KOPT-K1 (cell line): ENCODE measurements around the gene MFSD2A.
"Not testable (repeated sequence)": the region's sequence is repeated elsewhere in the genome, so short reads cannot be mapped to it uniquely, and the experiment has no call there.

Experiments
- H3K27ac ChIP-seq: fragments of 200-600 bp; sonication (generic); 2 replicates; pipeline ENCODE4 v1.5.1; 2016; ENCODE audit warnings: antibody characterized with exemption, mild to moderate bottlenecking, low read depth, low read length; ENCODE audit not compliant: poor library complexity, severe bottlenecking
- H3K36me3 ChIP-seq: fragments of 200-600 bp; sonication (generic); 2 replicates; pipeline ENCODE4 v1.5.1; 2017; ENCODE audit warnings: antibody characterized with exemption, mild to moderate bottlenecking, low read length, moderate library complexity; ENCODE audit not compliant: insufficient read depth
- H3K9me3 ChIP-seq: fragments of 200-600 bp; sonication (generic); 2 replicates; pipeline ENCODE4 v1.5.1; 2017; ENCODE audit warnings: antibody characterized with exemption, low read length, mild to moderate bottlenecking; ENCODE audit not compliant: insufficient read depth, poor library complexity, severe bottlenecking

MFSD2A gene

DNA sequence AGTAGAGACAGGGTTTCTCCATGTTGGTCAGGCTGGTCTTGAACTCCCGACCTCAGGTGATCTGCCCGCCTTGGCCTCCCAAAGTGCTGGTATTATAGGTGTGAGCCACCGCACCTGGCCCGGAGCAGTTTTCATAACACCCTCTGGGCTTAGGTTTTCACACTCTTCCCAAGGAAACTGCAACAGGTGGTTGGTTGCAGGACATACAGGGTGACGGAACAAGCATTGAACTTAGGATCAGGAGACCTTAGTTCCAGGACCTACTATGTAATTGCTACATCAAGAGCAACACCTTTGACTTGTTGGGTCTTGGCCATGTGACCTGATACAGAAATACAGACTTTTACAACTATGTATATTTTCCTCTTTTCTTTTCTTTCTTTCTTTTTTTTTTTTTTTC is 37.9 kb downstream of the MFSD2A start:
- Histone ChIP-seq H3K27ac (no peak overlapping the region), H3K36me3 (no peaks in the 10 kb centered on the region), H3K9me3 (no peaks in the 10 kb centered on the region)

DNA sequence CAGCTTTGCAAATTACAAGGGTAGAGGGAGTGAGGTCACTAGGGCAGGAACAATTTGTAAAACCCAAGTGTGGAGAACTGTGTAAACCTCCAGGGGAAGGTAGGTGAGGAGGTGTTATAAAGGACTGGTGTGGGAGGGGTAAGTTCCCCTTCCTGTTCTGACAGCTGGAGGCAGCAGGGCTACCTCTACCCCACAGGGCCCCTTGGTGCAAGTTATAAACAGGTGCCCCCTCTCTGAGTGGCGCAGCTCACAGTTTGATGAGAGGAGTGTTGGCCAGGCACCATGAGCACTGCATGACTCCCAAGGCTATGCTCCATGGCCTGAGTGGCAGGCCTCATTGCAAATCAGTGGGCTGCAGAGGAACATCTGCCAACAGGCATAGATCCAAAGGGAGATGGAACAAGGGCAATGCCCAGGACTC is 41.0 kb downstream of the MFSD2A start:
- no peak overlapping the region for H3K27ac ChIP-seq
- H3K9me3 ChIP-seq = no peaks in the 10 kb centered on the region
- no peaks in the 10 kb centered on the region for H3K36me3 ChIP-seq

DNA sequence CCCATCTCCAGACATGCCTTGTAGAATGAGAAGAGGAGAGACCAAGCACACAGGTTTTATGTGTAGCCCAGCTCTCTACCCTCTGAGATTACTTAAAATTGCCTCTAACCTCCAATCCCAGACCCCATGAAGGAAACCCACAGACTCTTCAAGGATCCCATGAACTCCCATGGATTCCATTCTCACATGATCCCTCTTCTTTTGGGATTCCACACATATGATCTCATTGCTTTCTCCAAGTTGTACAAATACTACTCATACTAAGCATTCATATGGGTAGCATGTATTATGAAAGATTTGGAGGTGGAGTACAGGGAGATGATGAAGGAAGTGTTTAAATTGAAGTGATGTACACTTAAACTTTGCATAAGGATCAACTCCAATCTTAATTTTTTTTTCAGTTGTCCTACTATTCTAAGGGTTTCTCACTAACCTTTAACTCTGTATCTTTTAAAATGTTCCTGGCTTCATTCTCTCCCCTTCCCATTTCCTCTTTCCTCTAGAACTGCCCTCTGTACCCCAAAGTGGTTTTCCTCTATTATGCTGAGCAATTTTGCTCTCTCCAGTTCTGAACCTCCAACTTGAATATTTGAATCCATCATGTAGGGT is 41.6 kb downstream of the MFSD2A start:
- Histone ChIP-seq H3K27ac (no peak overlapping the region), H3K36me3 (no peaks in the 10 kb centered on the region), H3K9me3 (no peaks in the 10 kb centered on the region)

DNA sequence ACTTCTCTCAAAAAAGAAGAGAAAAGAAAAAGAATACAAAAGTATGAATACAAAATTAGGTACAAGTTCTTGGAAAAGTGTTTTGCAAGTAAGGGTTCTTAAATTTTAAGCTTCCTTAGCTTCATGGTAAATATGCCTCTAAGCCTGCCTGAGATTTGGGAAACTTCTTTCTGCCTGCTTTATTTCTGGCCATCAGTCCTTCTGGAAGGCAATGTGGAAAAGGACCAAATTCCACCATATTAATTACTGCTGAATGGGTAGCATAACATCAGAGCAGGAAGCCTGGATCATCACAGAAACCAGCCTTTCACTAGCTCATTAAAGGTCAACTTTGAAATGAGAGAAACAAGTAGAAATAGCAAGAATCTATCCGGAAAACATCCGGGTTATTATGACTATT is 46.5 kb downstream of the MFSD2A start:
- Histone ChIP-seq H3K27ac (no peak overlapping the region), H3K9me3 (no peaks in the 10 kb centered on the region)

DNA sequence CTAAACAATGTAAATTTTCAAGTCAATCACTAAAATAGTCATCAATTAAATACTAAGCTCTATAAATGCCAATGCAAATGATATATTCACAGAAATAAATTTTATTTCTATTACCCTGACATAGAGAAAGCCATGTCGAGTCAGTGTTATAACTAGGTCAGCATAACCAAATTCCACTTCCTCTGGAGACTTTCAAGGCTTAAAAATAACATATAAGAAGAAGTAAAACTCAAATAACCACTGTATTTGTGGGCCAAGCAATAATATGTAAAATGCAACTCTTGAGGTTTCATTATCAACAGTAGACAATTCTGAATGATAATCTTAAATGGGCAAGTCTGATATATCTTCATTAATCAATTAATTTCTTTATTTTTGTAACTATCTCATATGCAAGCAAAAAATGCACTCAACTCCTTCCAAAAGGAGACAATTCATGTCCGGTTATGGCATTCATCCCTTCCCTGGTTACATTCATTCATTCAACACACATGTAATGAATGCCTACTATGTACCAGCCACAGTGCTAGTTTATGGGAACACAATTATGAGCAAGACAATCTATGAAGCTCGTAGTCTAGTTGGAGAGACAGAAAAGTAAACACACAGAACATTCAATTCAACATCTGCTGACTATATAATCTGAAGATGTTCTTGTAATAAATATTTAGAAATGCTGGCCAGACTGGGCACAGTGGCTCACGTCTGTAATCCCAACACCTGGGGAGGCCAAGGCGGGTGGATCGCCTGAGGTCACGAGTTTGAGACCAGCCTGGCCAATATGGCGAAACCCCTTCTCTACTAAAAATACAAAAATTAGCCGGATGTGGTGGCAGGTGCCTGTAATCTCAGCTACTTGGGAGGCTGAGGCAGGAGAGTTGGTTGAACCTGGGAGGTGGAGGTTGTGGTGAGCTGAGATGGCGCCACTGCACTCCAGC is 48.5 kb downstream of the MFSD2A start:
- Histone ChIP-seq H3K27ac (no peak overlapping the region), H3K9me3 (no peaks in the 10 kb centered on the region), H3K36me3 (no peaks in the 10 kb centered on the region)

More for the DNA sequence above, 46.5 kb downstream of the MFSD2A start:
- H3K36me3 ChIP-seq = no peaks in the 10 kb centered on the region

DNA sequence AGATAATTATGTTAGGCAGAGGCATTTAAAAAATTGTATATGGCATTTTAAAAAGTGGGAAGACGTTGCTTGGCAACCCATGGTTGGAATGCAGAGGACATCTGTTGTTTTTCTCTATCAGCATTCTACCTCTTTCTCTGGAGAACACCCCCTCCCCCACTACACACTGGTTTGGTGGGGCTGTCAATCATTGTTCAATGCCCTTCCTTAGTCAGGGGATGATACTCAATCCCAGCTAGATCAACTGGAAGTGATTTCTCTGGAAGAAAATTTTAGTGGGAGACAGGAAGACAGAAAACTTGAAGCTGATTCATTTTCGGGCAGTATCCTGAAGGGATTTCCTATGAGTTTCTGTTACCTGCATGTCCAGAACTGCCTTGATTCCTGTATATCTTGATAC is 49.9 kb downstream of the MFSD2A start:
- no peaks in the 10 kb centered on the region for H3K36me3 ChIP-seq
- H3K9me3 ChIP-seq = no peaks in the 10 kb centered on the region
- no peak overlapping the region for H3K27ac ChIP-seq

DNA sequence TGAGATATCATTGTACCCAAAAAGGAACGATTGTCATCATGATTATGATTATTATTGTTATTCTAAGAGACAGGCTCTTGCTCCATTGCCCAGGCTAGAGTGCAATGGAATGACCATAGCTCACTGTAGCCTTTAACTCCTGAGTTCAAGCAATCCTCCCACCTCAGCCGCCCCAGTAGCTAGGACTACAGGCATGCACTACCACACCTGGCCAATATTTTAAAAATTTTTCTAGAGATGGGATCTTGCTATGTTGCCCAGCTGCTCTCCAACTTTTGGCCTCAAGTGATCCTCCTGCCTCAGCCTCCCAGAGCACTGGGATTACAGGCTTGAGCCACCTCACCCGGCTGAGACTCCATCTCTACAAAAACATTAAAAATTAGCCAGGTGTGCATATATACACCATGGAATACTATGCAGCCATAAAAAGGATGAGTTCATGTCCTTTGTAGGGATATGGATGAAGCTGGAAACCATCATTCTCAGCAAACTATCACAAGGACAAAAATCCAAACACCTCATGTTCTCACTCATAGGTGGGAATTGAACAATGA is 52.6 kb downstream of the MFSD2A start:
- not testable (repeated sequence) for H3K9me3 ChIP-seq, H3K27ac ChIP-seq, H3K36me3 ChIP-seq

DNA sequence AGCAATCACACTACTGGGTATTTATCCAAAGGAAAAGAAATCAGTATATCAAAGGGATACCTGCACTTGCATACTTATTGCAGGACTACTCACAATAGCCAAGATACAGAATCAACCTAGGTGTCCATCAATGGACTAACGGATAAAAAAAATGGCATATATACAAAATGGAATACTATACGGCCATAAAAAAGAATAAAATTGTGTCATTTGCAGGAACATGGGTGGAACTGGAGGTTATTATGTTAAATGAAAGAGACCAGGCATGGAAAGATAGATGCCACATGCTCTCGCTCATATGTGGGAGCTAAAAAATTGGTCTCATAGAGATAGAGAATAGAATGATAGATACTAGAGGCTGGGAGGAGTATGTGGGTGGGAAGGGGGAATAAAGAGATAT is 56.3 kb downstream of the MFSD2A start:
- Histone ChIP-seq H3K27ac (no peak overlapping the region), H3K9me3 (no peaks in the 10 kb centered on the region), H3K36me3 (no peaks in the 10 kb centered on the region)

DNA sequence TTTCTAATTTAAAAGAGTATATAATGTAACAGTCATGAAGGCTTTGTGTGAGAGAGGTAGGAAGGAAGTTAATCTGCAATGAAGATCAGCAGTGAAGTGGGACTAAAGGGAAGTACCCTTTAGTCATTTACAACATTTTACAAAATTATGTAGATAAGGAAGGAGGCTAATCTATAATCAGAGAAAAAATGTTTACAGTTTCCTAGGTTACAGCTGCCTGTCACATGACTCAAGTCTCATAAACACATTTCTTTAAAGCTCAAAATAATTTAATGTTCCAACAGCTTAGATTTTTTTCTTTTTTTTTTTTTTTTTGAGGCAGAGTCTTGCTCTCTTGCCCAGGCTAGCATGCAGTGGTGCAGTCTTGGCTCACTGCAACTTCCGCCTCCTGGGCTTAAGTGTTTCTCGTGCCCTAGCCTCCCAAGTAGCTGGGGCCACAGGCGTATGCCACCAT is 59.3 kb downstream of the MFSD2A start:
- Histone ChIP-seq H3K27ac (no peak overlapping the region), H3K9me3 (no peaks in the 10 kb centered on the region), H3K36me3 (no peaks in the 10 kb centered on the region)

DNA sequence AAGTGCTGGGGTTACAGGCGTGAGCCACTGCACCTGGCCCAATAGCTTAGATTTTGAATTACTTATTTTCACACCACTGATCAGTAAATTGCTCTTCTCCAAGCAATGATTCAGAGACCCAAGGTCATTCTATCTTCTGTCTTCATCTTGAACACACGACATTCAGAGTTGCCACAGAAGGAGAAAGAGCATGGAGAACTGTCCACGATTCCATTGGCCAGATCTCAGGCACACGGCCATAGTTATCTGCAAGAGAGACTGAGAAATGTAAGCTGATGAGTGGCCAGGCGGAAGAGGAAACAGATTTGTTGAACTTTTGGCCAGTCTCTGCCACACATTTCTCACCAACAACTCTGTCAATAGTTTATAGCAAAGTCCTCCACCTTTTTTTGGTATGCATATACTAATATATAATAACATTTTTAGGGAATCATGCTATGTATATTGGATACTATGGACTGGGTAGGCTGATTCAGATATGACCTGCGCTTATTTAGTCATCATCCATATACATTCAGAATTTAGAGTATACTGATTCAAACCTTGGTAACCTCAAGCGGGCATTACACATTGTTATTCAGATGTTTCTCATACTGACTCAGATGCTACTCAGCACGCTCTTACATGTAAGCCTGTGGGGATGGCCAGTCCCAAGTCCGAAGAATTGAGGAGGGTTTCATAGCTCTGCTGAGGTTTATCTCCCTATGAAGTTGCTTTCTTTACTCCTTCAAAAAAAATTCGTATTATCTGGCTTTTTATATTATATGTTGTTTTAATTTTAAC is 60.1 kb downstream of the MFSD2A start:
- Histone ChIP-seq H3K27ac (no peak overlapping the region), H3K9me3 (no peaks in the 10 kb centered on the region), H3K36me3 (no peaks in the 10 kb centered on the region)

DNA sequence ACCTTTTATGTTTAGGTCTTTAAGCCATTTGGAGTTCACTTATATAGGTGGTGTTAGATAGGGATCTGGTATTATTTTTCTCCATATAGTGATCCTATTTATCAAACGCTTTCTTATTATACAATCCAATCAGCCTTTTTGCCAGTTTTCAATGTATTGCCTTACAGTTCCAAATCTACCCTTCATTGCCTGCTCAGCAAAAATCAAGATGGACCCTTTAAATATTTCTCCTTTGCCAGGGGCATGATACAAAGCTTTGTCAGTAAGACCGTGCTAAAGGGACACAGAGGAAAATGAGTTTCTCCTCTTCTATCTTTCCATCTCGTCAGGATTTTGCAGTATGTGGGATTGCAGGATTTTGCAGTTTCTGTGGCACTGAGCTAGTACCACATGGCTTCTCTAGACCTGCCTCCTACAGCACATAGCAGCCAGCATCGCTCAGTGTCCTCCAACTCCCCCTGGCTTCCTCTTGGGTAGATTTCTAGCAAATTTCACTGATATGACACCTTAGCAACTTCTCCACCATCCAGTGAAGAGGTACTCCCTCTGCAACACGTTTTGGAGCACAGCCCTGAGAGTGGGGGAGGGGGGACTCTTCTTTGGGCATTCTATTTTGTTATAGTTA is 63.1 kb downstream of the MFSD2A start:
- H3K27ac ChIP-seq = no peak overlapping the region
- H3K9me3 ChIP-seq = peaks cover 3% of the 10 kb centered on the region
- no peaks in the 10 kb centered on the region for H3K36me3 ChIP-seq
